Measurements from ENCODE around the gene ANGEL2.
A peak's percentile ranks its signal among the peaks of the same experiment; 100 is the strongest.

Gene ANGEL2

GRCh38 chr1:212955098-212955497 lies 60.6 kb downstream of the ANGEL2 start:
- H3K9me3 ChIP-seq (ENCODE audit: insufficient read depth, low read depth, low read length), result no peaks in the 10 kb centered on the region
- H3K79me2 ChIP-seq (ENCODE audit: insufficient read depth, low read length), result peaks cover 7% of the 10 kb centered on the region; the same call in 1 of the 2 replicates
- peak overlapping the region; percentile 55 for H3K4me2 ChIP-seq (ENCODE audit: low read depth, low read length, poor library complexity, severe bottlenecking)
- no peaks in the 10 kb centered on the region for H3K36me3 ChIP-seq (ENCODE audit: insufficient read depth, low read length)
- H3K9me2 ChIP-seq (replicated peaks; ENCODE audit: low read depth, low read length), result no peaks in the 10 kb centered on the region
- peak overlapping the region; percentile 47 for H3K9ac ChIP-seq (ENCODE audit: low read depth, low read length, poor library complexity, severe bottlenecking)
- H2AFZ ChIP-seq (ENCODE audit: low read length), result no peak overlapping the region
- no peak for TF ChIP-seq EZH2phosphoT487 (IDR thresholded peaks at IDR 0.05; ENCODE audit: borderline replicate concordance)
- TF ChIP-seq, protein P1, sequence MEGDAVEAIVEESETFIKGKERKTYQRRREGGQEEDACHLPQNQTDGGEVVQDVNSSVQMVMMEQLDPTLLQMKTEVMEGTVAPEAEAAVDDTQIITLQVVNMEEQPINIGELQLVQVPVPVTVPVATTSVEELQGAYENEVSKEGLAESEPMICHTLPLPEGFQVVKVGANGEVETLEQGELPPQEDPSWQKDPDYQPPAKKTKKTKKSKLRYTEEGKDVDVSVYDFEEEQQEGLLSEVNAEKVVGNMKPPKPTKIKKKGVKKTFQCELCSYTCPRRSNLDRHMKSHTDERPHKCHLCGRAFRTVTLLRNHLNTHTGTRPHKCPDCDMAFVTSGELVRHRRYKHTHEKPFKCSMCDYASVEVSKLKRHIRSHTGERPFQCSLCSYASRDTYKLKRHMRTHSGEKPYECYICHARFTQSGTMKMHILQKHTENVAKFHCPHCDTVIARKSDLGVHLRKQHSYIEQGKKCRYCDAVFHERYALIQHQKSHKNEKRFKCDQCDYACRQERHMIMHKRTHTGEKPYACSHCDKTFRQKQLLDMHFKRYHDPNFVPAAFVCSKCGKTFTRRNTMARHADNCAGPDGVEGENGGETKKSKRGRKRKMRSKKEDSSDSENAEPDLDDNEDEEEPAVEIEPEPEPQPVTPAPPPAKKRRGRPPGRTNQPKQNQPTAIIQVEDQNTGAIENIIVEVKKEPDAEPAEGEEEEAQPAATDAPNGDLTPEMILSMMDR (conservative IDR thresholded peaks at IDR 0.05; ENCODE audit: low read length), result no peak
- no peaks in the 10 kb centered on the region for H4K20me1 ChIP-seq (ENCODE audit: insufficient read depth, low read length, poor library complexity, severe bottlenecking)
- no peaks in the 10 kb centered on the region for H3F3A ChIP-seq (ENCODE audit: low read depth)
- no peaks in the 10 kb centered on the region for H3K27me3 ChIP-seq (ENCODE audit: insufficient read depth, low read length, poor library complexity, severe bottlenecking)
- H3K4me3 ChIP-seq (ENCODE audit: low read length, poor library complexity, severe bottlenecking), result no peak overlapping the region
- H3K4me1 ChIP-seq (ENCODE audit: insufficient read depth, low read length, poor library complexity, severe bottlenecking), result peaks cover 69% of the 10 kb centered on the region

- TF ChIP-seq EZH2phosphoT487 (IDR thresholded peaks at IDR 0.05; ENCODE audit: borderline replicate concordance), result no peak
- TF ChIP-seq, protein P1 (conservative IDR thresholded peaks at IDR 0.05; ENCODE audit: low read length), result no peak
- H3K36me3 ChIP-seq (ENCODE audit: insufficient read depth, low read length), result no peaks in the 10 kb centered on the region
- no peak overlapping the region for H2AFZ ChIP-seq (ENCODE audit: low read length)
- no peaks in the 10 kb centered on the region for H3K9me2 ChIP-seq (replicated peaks; ENCODE audit: low read depth, low read length)
- peaks cover 68% of the 10 kb centered on the region for H3K4me1 ChIP-seq (ENCODE audit: insufficient read depth, low read length, poor library complexity, severe bottlenecking)
- peaks cover 7% of the 10 kb centered on the region; the same call in 1 of the 2 replicates for H3K79me2 ChIP-seq (ENCODE audit: insufficient read depth, low read length)
- no peak overlapping the region for H3K4me3 ChIP-seq (ENCODE audit: low read length, poor library complexity, severe bottlenecking)
- H3F3A ChIP-seq (ENCODE audit: low read depth), result no peaks in the 10 kb centered on the region
- H4K20me1 ChIP-seq (ENCODE audit: insufficient read depth, low read length, poor library complexity, severe bottlenecking), result no peaks in the 10 kb centered on the region
- no peaks in the 10 kb centered on the region for H3K9me3 ChIP-seq (ENCODE audit: insufficient read depth, low read depth, low read length)
- no peak overlapping the region for H3K4me2 ChIP-seq (ENCODE audit: low read depth, low read length, poor library complexity, severe bottlenecking)
- no peak overlapping the region for H3K9ac ChIP-seq (ENCODE audit: low read depth, low read length, poor library complexity, severe bottlenecking)
- no peaks in the 10 kb centered on the region for H3K27me3 ChIP-seq (ENCODE audit: insufficient read depth, low read length, poor library complexity, severe bottlenecking)
Measured at GRCh38 chr1:212954514-212954913, 61.2 kb downstream of the ANGEL2 start.

GRCh38 chr1:212953321-212953720 lies 62.3 kb downstream of the ANGEL2 start:
- Histone ChIP-seq H3K9me2 (replicated peaks; ENCODE audit: low read depth, low read length) (no peaks in the 10 kb centered on the region), H3K9me3 (ENCODE audit: insufficient read depth, low read depth, low read length) (no peaks in the 10 kb centered on the region), H2AFZ (ENCODE audit: low read length) (no peak overlapping the region), H3F3A (ENCODE audit: low read depth) (no peaks in the 10 kb centered on the region), H3K79me2 (ENCODE audit: insufficient read depth, low read length) (peaks cover 7% of the 10 kb centered on the region; the same call in 1 of the 2 replicates), H3K4me3 (ENCODE audit: low read length, poor library complexity, severe bottlenecking) (no peak overlapping the region), H3K9ac (ENCODE audit: low read depth, low read length, poor library complexity, severe bottlenecking) (no peak overlapping the region), H3K4me1 (ENCODE audit: insufficient read depth, low read length, poor library complexity, severe bottlenecking) (peaks cover 56% of the 10 kb centered on the region), H4K20me1 (ENCODE audit: insufficient read depth, low read length, poor library complexity, severe bottlenecking) (no peaks in the 10 kb centered on the region), H3K36me3 (ENCODE audit: insufficient read depth, low read length) (no peaks in the 10 kb centered on the region), H3K4me2 (ENCODE audit: low read depth, low read length, poor library complexity, severe bottlenecking) (peak overlapping the region; percentile 97), H3K27me3 (ENCODE audit: insufficient read depth, low read length, poor library complexity, severe bottlenecking) (no peaks in the 10 kb centered on the region)
- no peak for TF ChIP-seq EZH2phosphoT487 (IDR thresholded peaks at IDR 0.05; ENCODE audit: borderline replicate concordance)

DNA sequence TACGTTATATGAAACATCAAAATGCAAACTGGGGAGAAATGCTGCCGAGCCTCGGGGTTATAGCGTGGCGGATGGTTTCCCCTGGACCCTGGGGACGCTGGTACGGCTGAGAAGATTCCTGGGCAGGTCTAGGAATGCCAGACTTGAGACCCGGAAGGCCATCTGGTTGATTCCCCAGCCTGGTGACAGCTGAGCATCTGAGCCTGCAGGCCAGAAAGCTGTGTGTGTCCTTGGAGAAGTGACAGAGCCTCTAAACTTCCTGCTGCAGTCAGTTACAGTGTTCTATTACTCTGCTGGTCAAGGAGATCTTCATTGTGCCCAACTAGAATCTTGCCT lies 63.1 kb downstream of the ANGEL2 start:
- H2AFZ ChIP-seq (ENCODE audit: low read length), result no peak overlapping the region
- H4K20me1 ChIP-seq (ENCODE audit: insufficient read depth, low read length, poor library complexity, severe bottlenecking), result no peaks in the 10 kb centered on the region
- peak overlapping the region; percentile 55 for H3K9ac ChIP-seq (ENCODE audit: low read depth, low read length, poor library complexity, severe bottlenecking)
- no peaks in the 10 kb centered on the region for H3K9me2 ChIP-seq (replicated peaks; ENCODE audit: low read depth, low read length)
- H3K4me1 ChIP-seq (ENCODE audit: insufficient read depth, low read length, poor library complexity, severe bottlenecking), result peaks cover 49% of the 10 kb centered on the region
- H3K4me2 ChIP-seq (ENCODE audit: low read depth, low read length, poor library complexity, severe bottlenecking), result peak overlapping the region; percentile 97
- H3K27me3 ChIP-seq (ENCODE audit: insufficient read depth, low read length, poor library complexity, severe bottlenecking), result no peaks in the 10 kb centered on the region
- H3K79me2 ChIP-seq (ENCODE audit: insufficient read depth, low read length), result peaks cover 7% of the 10 kb centered on the region; the same call in 1 of the 2 replicates
- TF ChIP-seq EZH2phosphoT487 (IDR thresholded peaks at IDR 0.05; ENCODE audit: borderline replicate concordance), result no peak
- TF ChIP-seq, protein P1 (conservative IDR thresholded peaks at IDR 0.05; ENCODE audit: low read length), result no peak
- H3K9me3 ChIP-seq (ENCODE audit: insufficient read depth, low read depth, low read length), result no peaks in the 10 kb centered on the region
- H3K4me3 ChIP-seq (ENCODE audit: low read length, poor library complexity, severe bottlenecking), result peak overlapping the region; percentile 87
- H3K36me3 ChIP-seq (ENCODE audit: insufficient read depth, low read length), result no peaks in the 10 kb centered on the region
- H3F3A ChIP-seq (ENCODE audit: low read depth), result no peaks in the 10 kb centered on the region
